Activated CD4-positive, alpha-beta T cell treated with anti-CD3 and anti-CD28 coated beads, Interleukin-2, amount 10 ng/mL, durations not matched to agents 24 days and 14 days (primary cell): Measurements from ENCODE around the gene ITLN2. TPM values are rescaled to one million over a fixed set of nuclear protein-coding genes. Genes with fewer than 3 reads are reported as not detected.
"Not testable (repeated sequence)": the region's sequence is repeated elsewhere in the genome, so short reads cannot be mapped to it uniquely, and the experiment has no call there.

Experiments used
- DNase-seq: peaks from one replicate; pipeline ENCODE4 v3.0.0; 2022
- H3K27ac Mint-ChIP-seq: one replicate; pipeline ENCODE4 v1.8.0; 2022; ENCODE audit warnings: mild to moderate bottlenecking, mixed read lengths
- H3K27me3 Mint-ChIP-seq: one replicate; pipeline ENCODE4 v1.8.0; 2022; ENCODE audit warnings: mixed read lengths
- H3K36me3 Mint-ChIP-seq: one replicate; pipeline ENCODE4 v1.8.0; 2022; ENCODE audit warnings: low read depth, mild to moderate bottlenecking, mixed read lengths
- H3K4me1 Mint-ChIP-seq: one replicate; pipeline ENCODE4 v1.8.0; 2021; ENCODE audit warnings: mixed read lengths
- H3K4me3 Mint-ChIP-seq: one replicate; pipeline ENCODE4 v1.8.0; 2022; ENCODE audit warnings: mild to moderate bottlenecking, moderate library complexity, mixed read lengths
- H3K9me3 Mint-ChIP-seq: one replicate; pipeline ENCODE4 v1.8.0; 2021; ENCODE audit warnings: mixed read lengths
- intact Hi-C: fragments of 100-400 bp; cut with micrococcal nuclease; formaldehyde crosslinking; loops from one replicate; pipeline ENCODE4 v1.15.1; 2023
- total RNA-seq: library from RNA; stranded (reverse); gene quantifications from 2 replicates; pipeline ENCODE4 v1.2.3, GENCODE V29; 2022

Gene ITLN2
- total RNA-seq, 1 donor from 2014 or later: not detected

GRCh38 chr1:160907976-160908375 is 46.6 kb downstream of the ITLN2 start:
- Mint-ChIP-seq H3K36me3 (no peaks in the 10 kb centered on the region), H3K4me1 (no peaks in the 10 kb centered on the region), H3K9me3 (no peaks in the 10 kb centered on the region), H3K27me3 (peaks cover 13% of the 10 kb centered on the region), H3K27ac (no peak overlapping the region), H3K4me3 (no peak overlapping the region)
- intact Hi-C loops: no loop called here
- no peak for DNase-seq

- H3K4me3 Mint-ChIP-seq: no peak overlapping the region
- no peaks in the 10 kb centered on the region for H3K4me1 Mint-ChIP-seq
- H3K27ac Mint-ChIP-seq: no peak overlapping the region
- no peak for DNase-seq
- intact Hi-C loops: no loop called here
- H3K9me3 Mint-ChIP-seq: no peaks in the 10 kb centered on the region
- no peaks in the 10 kb centered on the region for H3K36me3 Mint-ChIP-seq
- H3K27me3 Mint-ChIP-seq: peaks cover 19% of the 10 kb centered on the region
Measured at GRCh38 chr1:160905617-160905989, 49.0 kb downstream of the ITLN2 start.

GRCh38 chr1:160904783-160905616 is 49.6 kb downstream of the ITLN2 start:
- no peaks in the 10 kb centered on the region for H3K36me3 Mint-ChIP-seq
- no peak for DNase-seq
- intact Hi-C loops: no loop called here
- H3K27me3 Mint-ChIP-seq: peaks cover 19% of the 10 kb centered on the region
- no peaks in the 10 kb centered on the region for H3K9me3 Mint-ChIP-seq
- no peak overlapping the region for H3K4me3 Mint-ChIP-seq
- no peak overlapping the region for H3K27ac Mint-ChIP-seq
- H3K4me1 Mint-ChIP-seq: no peaks in the 10 kb centered on the region

GRCh38 chr1:160902251-160902650 is 52.4 kb downstream of the ITLN2 start:
- H3K4me3 Mint-ChIP-seq, H3K36me3 Mint-ChIP-seq, intact Hi-C loops, H3K4me1 Mint-ChIP-seq, H3K9me3 Mint-ChIP-seq, H3K27ac Mint-ChIP-seq, DNase-seq: not testable (repeated sequence)
- H3K27me3 Mint-ChIP-seq: peaks cover 34% of the 10 kb centered on the region

GRCh38 chr1:160901768-160902167 is 52.8 kb downstream of the ITLN2 start:
- peaks cover 5% of the 10 kb centered on the region for H3K9me3 Mint-ChIP-seq
- no peaks in the 10 kb centered on the region for H3K36me3 Mint-ChIP-seq
- DNase-seq: no peak
- H3K4me1 Mint-ChIP-seq: no peaks in the 10 kb centered on the region
- intact Hi-C loops: no loop called here
- no peak overlapping the region for H3K4me3 Mint-ChIP-seq
- H3K27me3 Mint-ChIP-seq: peaks cover 37% of the 10 kb centered on the region
- no peak overlapping the region for H3K27ac Mint-ChIP-seq

GRCh38 chr1:160900683-160901082 is 53.9 kb downstream of the ITLN2 start:
- intact Hi-C loops, H3K27ac Mint-ChIP-seq, H3K9me3 Mint-ChIP-seq, H3K36me3 Mint-ChIP-seq, H3K4me1 Mint-ChIP-seq, DNase-seq, H3K4me3 Mint-ChIP-seq: not testable (repeated sequence)
- H3K27me3 Mint-ChIP-seq: peaks cover 45% of the 10 kb centered on the region

Other genes with a start within 250 kb of the ITLN2 start
- 206 and 208 TPM in 2 replicates for gene CD48, start 243.0 kb downstream of the ITLN2 start, total RNA-seq
- gene SLAMF7, start 215.6 kb downstream of the ITLN2 start, total RNA-seq: 18.4 and 20.7 TPM in 2 replicates
- gene LY9, start 158.6 kb downstream of the ITLN2 start, total RNA-seq: 0.30 and 0.85 TPM in 2 replicates
- gene CD244, start 91.9 kb downstream of the ITLN2 start, total RNA-seq: not detected in 2 replicates
- gene ITLN1, start 69.6 kb downstream of the ITLN2 start, total RNA-seq: not detected in 2 replicates
- 9.1 and 21.4 TPM in 2 replicates for gene F11R, start 66.3 kb upstream of the ITLN2 start, total RNA-seq
- gene TSTD1, start 84.2 kb upstream of the ITLN2 start, total RNA-seq: 41.7 and 49.7 TPM in 2 replicates
- gene USF1, start 91.2 kb upstream of the ITLN2 start, total RNA-seq: 46.5 and 48.6 TPM in 2 replicates
- 134 and 139 TPM in 2 replicates for gene ARHGAP30, start 115.1 kb upstream of the ITLN2 start, total RNA-seq
- gene NECTIN4, start 134.7 kb upstream of the ITLN2 start, total RNA-seq: 0.05 TPM in 1 of 2 replicates, not detected in the other
- gene KLHDC9, start 143.6 kb upstream of the ITLN2 start, total RNA-seq: not detected in 2 replicates
- gene PFDN2, start 163.2 kb upstream of the ITLN2 start, total RNA-seq: 173 and 178 TPM in 2 replicates
- 46.7 and 48.2 TPM in 2 replicates for gene NIT1, start 163.3 kb upstream of the ITLN2 start, total RNA-seq
- 45.7 and 46.2 TPM in 2 replicates for gene DEDD, start 177.9 kb upstream of the ITLN2 start, total RNA-seq
- 84.2 and 86.6 TPM in 2 replicates for gene UFC1, start 199.2 kb upstream of the ITLN2 start, total RNA-seq
- gene USP21, start 204.7 kb upstream of the ITLN2 start, total RNA-seq: 32.7 and 34.7 TPM in 2 replicates
- 28.6 and 31.1 TPM in 2 replicates for gene PPOX, start 211.6 kb upstream of the ITLN2 start, total RNA-seq
- gene B4GALT3, start 222.7 kb upstream of the ITLN2 start, total RNA-seq: 65.1 and 69.9 TPM in 2 replicates
- 0.33 and 0.66 TPM in 2 replicates for gene ADAMTS4, start 244.2 kb upstream of the ITLN2 start, total RNA-seq
- gene NDUFS2, start 247.6 kb upstream of the ITLN2 start, total RNA-seq: 88.4 and 89.6 TPM in 2 replicates